Femur (tissue), 1 donor: ENCODE data around the gene THAP4.

Source experiments
- DNase-seq: peaks from one replicate; pipeline ENCODE4 v3.0.0-alpha.2; 2017

THAP4 gene, protein sequence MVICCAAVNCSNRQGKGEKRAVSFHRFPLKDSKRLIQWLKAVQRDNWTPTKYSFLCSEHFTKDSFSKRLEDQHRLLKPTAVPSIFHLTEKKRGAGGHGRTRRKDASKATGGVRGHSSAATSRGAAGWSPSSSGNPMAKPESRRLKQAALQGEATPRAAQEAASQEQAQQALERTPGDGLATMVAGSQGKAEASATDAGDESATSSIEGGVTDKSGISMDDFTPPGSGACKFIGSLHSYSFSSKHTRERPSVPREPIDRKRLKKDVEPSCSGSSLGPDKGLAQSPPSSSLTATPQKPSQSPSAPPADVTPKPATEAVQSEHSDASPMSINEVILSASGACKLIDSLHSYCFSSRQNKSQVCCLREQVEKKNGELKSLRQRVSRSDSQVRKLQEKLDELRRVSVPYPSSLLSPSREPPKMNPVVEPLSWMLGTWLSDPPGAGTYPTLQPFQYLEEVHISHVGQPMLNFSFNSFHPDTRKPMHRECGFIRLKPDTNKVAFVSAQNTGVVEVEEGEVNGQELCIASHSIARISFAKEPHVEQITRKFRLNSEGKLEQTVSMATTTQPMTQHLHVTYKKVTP

GRCh38 chr2:241637018-241637794 is at the start of gene THAP4, which contains the start of gene ATG4B:
Gene THAP4 (minus strand): TSS chr2:241637158. CDS start chr2:241637017, 141 bp downstream.
Gene ATG4B (plus strand): TSS chr2:241637693. CDS start chr2:241637715, 22 bp downstream.
- DNase-seq = peak; percentile 91

DNA sequence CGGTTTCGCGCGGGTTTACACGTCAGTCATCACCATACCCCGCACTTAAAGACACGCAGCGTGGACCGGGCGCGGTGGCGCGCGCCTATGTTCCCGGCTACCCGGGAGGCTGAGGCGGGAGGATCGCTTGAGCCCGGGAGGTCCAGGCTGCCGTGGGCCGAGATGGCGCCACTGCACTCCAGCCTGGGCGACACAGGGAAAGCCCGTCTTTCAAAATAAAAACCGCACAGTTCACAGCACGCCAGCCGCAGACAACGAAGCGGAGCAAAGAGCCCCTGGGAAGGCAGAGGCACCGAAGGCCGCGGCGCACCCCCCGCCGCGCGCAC is 49.3 kb upstream of the THAP4 start:
- DNase-seq = no peak

DNA sequence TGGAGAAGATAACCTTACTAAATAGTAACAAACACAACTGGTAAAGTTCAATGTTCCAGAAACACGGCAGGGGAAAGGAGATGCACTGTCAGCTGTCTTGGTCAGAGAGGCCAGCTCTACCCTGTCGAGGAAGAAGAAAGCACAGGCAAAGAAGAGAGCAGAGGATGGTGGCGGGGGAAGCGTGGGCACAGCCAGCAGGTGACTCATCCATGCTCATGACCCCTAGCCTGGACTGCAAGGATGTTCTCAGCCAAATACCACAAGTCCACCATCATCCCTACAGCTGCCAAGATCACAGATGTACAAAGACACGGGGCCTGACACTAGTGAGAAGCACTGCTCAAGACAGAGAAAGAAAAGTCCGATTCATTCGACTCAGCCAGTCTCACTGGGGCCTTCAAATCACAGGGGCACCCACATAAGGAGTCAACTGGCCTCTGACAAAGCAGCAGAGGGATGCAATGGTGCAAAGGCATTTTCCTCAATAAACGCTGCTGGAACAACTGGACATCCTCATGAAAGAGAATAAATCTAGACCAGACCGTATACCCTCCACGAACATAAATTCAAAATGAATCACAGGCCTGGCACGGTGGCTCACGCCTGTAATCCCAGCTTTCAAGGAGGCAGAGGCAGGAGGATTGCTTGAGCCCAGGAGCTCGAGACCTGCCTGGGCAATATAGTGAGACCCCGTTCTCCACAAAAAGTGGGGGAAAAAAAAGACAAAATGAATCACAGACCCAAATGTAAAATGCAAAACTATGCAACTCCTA is 44.1 kb upstream of the THAP4 start:
- no peak for DNase-seq

DNA sequence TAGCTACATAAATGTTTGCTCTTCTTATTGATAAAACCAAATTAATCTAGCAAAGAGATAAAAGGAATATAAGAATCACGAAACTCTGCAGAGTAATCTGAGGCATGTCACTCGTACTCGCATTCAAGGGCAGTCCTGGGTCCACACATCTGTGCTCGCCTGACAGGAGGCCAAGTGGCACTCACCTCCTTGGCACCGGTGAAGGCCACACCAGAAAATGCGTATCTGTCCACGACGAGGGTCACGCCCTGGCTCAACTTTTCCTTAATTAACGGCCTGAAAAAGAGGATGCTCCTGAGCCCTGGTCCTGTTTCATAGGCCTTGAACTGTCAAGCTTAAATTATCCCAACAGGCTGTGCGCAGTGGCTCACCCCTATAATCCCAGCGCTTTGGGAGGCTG is 43.1 kb upstream of the THAP4 start:
- DNase-seq = no peak

DNA sequence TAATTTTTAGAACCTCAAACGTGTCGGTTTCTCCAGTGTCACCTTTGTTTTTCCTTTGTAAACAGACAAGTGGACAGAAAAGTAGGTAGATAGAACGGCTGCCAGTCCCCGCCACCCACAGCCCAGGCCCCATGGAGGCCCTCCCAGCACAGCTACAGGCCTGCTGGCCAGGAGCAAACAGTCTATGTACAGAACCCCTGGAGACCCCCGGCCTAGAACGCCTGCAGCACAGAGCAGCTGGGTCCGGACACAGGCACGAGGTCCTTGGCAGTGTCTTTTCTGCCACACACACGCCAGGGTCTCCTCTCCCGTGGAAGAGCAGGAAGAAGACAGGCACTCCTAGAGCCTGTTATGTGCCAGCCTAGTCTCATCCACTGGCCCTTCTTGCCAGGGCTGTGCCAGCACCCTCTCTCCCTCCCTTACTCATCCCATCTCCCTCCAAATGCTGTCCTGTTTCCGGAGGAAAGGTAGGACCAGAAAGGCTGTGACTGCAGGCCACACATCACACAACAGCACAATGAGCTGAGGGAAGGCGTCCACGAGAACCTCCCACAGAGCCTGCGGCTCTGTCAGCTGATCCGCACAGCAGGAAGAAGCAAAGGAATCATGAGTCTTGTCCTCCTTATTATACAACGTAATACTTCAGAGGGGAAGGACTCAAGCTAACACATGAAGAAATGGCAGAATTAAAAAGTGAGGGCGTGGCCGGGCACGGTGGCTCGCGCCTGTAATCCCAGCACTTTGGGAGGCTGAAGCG is 42.0 kb upstream of the THAP4 start:
- no peak for DNase-seq

- no peak for DNase-seq
Measured at GRCh38 chr2:241678307-241678706, 41.3 kb upstream of the THAP4 start.

- DNase-seq = no peak
Measured at GRCh38 chr2:241677392-241677791, 40.4 kb upstream of the THAP4 start.

GRCh38 chr2:241676665-241677064 is 39.7 kb upstream of the THAP4 start:
- DNase-seq = no peak

- no peak for DNase-seq
Measured at GRCh38 chr2:241675885-241676284, 38.9 kb upstream of the THAP4 start.

GRCh38 chr2:241673797-241674725 is 37.1 kb upstream of the THAP4 start:
- DNase-seq = no peak

GRCh38 chr2:241673189-241673663 is 36.3 kb upstream of the THAP4 start:
- no peak for DNase-seq

GRCh38 chr2:241672243-241673188 is 35.6 kb upstream of the THAP4 start:
- DNase-seq = no peak

DNA sequence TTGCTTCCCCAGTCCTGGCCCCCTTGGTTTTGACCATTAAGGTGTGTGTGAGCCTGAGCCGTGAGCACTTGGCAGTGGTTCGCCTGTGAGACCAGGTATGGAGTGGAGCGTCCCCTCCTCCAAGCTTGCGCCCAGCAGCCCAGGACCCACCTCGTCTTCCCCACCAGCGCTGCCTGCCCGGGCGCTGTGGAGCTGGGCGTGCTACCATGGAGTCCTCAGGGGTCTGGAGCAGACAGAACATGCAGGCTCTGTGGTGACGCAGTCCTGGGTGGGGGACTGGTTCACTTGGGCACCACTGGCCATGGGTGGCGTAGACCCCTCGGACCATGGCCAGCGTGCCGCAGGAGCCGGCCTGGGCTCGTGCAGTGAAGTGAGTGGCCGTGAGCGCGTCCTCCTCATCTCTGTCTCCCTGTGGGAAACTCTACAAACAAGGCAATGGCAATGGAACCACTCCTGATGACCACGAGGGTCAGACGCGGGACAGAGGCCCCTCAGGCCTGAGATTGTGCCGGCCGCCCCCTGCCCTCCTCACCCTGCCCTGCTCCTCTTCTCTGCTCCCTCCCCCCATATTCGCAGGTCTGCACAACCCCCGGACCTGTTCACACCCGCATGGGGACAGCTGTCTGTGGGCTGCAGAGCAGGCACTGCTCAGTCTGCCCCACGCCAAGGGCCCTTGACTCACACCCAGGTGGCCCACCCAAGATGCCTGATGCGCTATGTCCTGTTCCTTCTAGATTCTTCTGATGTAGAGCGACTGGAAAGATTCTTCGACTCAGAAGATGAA is 34.7 kb upstream of the THAP4 start:
- no peak for DNase-seq

DNA sequence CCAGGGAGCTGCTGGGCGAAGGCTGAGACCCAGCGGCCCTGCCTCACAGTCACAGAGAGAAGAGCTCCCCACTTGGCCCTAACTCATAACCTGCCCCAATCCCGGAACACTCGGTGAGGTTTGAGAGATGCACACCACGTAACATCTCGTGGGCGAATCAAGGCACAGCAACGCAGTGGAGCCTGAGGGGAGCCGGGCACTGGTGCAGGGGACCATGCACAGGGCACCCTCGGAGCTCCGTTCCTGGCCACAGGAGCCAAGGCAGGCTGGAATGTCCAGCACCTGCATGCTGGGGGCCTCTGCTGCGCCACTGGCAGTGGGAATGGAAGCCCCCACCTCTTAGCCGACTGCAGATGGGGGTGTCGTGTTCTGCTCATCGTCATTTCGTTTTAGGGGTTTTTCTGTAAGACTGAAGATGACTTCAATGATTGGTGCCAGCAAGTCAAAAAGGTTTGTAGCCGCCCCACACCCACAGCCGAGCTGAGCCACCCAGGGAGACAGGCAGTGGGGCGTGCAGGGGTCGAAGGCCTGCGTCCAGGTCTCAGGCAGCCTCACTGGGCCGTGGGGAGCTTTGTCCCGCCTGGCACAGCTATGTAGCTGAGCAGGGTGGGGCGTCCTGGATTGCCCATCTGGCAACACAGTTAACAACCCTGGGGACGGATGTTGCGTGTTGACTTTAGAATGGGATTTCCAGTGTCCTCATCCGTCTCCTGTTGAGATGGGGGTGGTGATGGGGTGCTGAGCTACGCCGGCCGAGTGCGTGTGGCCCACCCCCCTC is 33.6 kb upstream of the THAP4 start:
- DNase-seq = no peak

DNA sequence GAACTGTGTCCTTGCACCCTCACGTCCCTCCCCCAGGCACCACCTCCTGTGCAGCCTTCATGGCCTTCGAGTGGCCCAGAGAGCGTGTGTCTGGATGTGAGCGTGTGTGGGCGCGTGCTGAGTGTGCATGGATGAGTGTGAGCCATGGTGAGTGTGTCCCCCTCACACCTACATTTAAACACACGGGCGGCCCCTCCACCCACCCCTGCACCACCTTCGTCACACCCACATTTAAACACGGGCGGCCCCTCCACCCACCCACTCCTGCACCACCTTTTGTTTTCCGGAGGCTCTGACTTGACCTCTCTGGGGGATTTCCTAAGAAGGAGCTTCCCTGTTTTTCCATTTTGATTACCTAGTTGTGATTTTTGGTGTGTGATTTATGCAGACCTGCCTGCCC is 31.9 kb upstream of the THAP4 start:
- no peak for DNase-seq

- DNase-seq = no peak
Measured at GRCh38 chr2:241668354-241668753, 31.4 kb upstream of the THAP4 start.

DNA sequence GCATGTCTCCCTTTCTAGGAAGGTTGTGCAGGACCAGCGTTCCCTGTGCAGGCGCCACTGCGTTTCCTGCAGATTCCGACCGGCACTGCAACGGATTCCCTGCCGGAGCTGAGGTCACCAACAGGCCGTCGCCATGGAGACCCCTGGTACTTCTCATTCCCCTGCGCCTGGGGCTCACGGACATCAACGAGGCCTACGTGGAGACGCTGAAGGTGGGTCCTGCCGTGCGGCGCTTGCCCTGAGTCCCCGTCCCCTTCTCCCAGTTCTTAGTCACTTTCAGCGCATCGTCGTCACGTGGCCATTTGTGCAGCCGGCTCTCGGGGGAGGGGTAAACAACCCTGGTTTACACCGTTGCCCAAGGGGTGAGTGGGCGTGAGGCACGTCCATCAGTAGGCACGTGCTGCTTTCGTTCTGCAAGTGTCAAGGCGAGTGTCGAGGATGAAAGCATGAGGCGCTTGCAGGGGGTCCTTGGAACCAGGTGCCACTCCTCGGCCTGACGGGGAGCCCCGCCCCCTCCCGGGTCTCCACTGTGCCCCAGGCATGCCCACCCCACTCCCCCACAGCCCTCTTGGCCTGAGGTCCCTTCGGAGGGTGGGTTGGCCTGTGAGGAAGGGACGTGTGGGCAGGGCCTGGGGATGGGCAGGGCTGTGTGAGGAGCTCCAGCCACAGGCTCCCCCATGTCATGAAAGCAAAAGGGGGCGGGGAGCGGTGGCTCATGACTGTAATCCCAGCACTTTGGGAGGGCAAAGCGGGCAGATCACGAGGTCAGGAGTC is 29.9 kb upstream of the THAP4 start:
- no peak for DNase-seq
